Lung (tissue), 12 donors: ENCODE measurements around the gene C22orf31. TPM values are rescaled to one million over a fixed set of nuclear protein-coding genes. Genes with fewer than 3 reads are reported as not detected.

Source experiments
- ATAC-seq: fragments of 200-7000 bp; cut with Tn5 transposase; one replicate; pipeline ENCODE4 v1.9.1; 2020; ENCODE audit warnings: moderate number of reproducible peaks; ENCODE audit not compliant: insufficient read depth, low FRiP score
- DNase-seq, 3 donors: peaks; one replicate each; pipeline ENCODE4 v3.0.0-alpha.2; 2013 to 2017
- H3K27ac ChIP-seq, 2 donors: one replicate each; pipeline ENCODE4 v1.5.1; 2013; ENCODE audit warnings: mild to moderate bottlenecking in 2 of 2, moderate library complexity in 2 of 2, control low read depth in 1 of 2, inconsistent platforms in 1 of 2, low read depth in 1 of 2, low read length in 1 of 2
- H3K27me3 ChIP-seq, 3 donors: one replicate each; pipeline ENCODE4 v1.5.1; 2013; ENCODE audit warnings: low read length in 2 of 3; ENCODE audit not compliant: control insufficient read depth in 3 of 3, insufficient read depth in 3 of 3
- H3K36me3 ChIP-seq, 4 donors: one replicate each; pipeline ENCODE4 v1.5.1; 2013; ENCODE audit warnings: low read length in 4 of 4, mild to moderate bottlenecking in 1 of 4, moderate library complexity in 1 of 4; ENCODE audit not compliant: control insufficient read depth in 4 of 4, insufficient read depth in 4 of 4
- H3K4me1 ChIP-seq, 5 donors: one replicate each; pipeline ENCODE4 v1.5.1; 2013; ENCODE audit warnings: low read length in 5 of 5, mild to moderate bottlenecking in 2 of 5, moderate library complexity in 1 of 5; ENCODE audit not compliant: control insufficient read depth in 5 of 5, insufficient read depth in 5 of 5
- H3K4me3 ChIP-seq: one replicate; pipeline ENCODE4 v1.5.1; 2013; ENCODE audit warnings: mild to moderate bottlenecking, control low read depth, moderate library complexity
- H3K9ac ChIP-seq, 2 donors: one replicate each; pipeline ENCODE4 v1.5.1; 2013; ENCODE audit warnings: low read length in 2 of 2, control low read depth in 1 of 2; ENCODE audit not compliant: insufficient read depth in 1 of 2
- H3K9me3 ChIP-seq, 4 donors: one replicate each; pipeline ENCODE4 v1.5.1; 2013; ENCODE audit warnings: low read length in 3 of 4, mild to moderate bottlenecking in 1 of 4, moderate library complexity in 1 of 4; ENCODE audit not compliant: control insufficient read depth in 4 of 4, insufficient read depth in 3 of 4
- WGBS, 2 donors: extraction: QIAGEN DNeasy Blood & Tissue Kit; methylation state at CpG; one replicate each; pipeline ENCODE4 v1.1.7; 2013; 5-methylcytosine and 5-hydroxymethylcytosine counted together
- polyA plus RNA-seq, 2 donors: library from polyadenylated mRNA; stranded (reverse); fragments of 200-250 nt; gene quantifications; one replicate each; pipeline ENCODE4 v1.2.1, GENCODE V29; 2013
- total RNA-seq, 2 donors: library from RNA; depleted of rRNA in 1 of 2; stranded (reverse); fragments of >200 nt in 1 of 2; gene quantifications; one replicate each; pipeline ENCODE4 v1.2.1, GENCODE V29; 2014 to 2021
- TF ChIP-seq, protein P1 (sequence below): IDR thresholded peaks from 2 replicates; pipeline ENCODE4 v1.5.1; 2012; ENCODE audit warnings: mild to moderate bottlenecking; ENCODE audit errors: control extremely low read depth, extremely low read depth
- donor health status: control.
- donor health status: control.
- donor health status: Bipolar disorder and iron deficiency.
- donor health status: healthy.
- donor health status: DM: yes; HTN: yes; CAD: no.

C22orf31 gene
- total and polyA plus RNA-seq, 4 donors = 0.07 to 0.30 TPM; not detected in 2

DNA sequence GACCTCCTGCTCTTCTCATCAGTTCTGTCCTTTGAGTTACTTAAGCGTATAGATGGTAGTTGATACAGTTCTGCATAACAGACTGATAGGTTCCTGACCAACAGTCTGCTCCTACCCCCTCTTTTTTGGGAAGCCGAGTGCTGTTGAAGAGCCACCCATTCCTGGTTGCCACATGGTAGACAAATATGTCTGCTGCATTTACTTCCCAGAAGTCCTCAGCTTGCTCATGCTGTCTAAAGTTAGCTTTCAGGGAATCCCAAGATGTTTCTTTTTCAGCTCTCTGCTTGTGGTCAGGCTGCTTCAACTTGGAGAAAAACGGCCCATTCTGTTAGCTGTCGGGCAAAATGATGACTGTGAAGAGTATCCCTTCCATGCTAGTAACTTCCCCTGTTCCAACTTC is 48.7 kb downstream of the C22orf31 start:
- DNase-seq (no peak), ATAC-seq (no peak)
- TF ChIP-seq, protein P1, sequence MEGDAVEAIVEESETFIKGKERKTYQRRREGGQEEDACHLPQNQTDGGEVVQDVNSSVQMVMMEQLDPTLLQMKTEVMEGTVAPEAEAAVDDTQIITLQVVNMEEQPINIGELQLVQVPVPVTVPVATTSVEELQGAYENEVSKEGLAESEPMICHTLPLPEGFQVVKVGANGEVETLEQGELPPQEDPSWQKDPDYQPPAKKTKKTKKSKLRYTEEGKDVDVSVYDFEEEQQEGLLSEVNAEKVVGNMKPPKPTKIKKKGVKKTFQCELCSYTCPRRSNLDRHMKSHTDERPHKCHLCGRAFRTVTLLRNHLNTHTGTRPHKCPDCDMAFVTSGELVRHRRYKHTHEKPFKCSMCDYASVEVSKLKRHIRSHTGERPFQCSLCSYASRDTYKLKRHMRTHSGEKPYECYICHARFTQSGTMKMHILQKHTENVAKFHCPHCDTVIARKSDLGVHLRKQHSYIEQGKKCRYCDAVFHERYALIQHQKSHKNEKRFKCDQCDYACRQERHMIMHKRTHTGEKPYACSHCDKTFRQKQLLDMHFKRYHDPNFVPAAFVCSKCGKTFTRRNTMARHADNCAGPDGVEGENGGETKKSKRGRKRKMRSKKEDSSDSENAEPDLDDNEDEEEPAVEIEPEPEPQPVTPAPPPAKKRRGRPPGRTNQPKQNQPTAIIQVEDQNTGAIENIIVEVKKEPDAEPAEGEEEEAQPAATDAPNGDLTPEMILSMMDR = no peak
- Histone ChIP-seq H3K4me1 (peaks cover 0 to 40% (median 10%) of the 10 kb centered on the region in 5 donors), H3K36me3 (peaks cover 0 to 2% (median 0%) of the 10 kb centered on the region in 4 donors), H3K4me3 (no peak overlapping the region), H3K27me3 (no peaks in the 10 kb centered on the region), H3K27ac (no peak overlapping the region), H3K9me3 (no peaks in the 10 kb centered on the region), H3K9ac (no peak overlapping the region)
- 86 to 91% methylated on average over 4 of the region's 4 CpGs for WGBS, 2 donors

DNA sequence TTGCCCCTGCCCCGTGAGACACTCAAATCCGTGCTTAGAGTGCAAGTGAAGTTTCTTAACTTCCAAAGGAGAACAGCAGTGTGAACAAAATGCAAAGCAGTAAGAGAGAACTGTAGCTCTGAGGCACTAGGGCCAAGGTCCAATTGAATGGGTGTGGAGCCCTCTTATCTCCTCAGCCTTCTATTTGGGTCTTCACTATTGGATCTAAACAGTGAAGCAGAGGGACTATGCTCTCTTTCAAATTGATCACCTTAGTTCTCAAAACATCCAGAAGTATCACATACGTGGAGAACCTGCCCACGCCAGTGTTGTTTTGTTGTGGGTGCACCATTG is 49.6 kb downstream of the C22orf31 start:
- no peak for ATAC-seq
- no peak for DNase-seq
- Histone ChIP-seq H3K9ac (no peak overlapping the region), H3K36me3 (peaks cover 0 to 2% (median 0%) of the 10 kb centered on the region in 4 donors), H3K27me3 (no peaks in the 10 kb centered on the region), H3K9me3 (no peaks in the 10 kb centered on the region), H3K4me1 (peaks cover 0 to 37% (median 10%) of the 10 kb centered on the region in 5 donors), H3K4me3 (no peak overlapping the region), H3K27ac (no peak overlapping the region)
- 80 to 95% methylated on average over 4 of the region's 4 CpGs for WGBS, 2 donors
- TF ChIP-seq, protein P1 = no peak

DNA sequence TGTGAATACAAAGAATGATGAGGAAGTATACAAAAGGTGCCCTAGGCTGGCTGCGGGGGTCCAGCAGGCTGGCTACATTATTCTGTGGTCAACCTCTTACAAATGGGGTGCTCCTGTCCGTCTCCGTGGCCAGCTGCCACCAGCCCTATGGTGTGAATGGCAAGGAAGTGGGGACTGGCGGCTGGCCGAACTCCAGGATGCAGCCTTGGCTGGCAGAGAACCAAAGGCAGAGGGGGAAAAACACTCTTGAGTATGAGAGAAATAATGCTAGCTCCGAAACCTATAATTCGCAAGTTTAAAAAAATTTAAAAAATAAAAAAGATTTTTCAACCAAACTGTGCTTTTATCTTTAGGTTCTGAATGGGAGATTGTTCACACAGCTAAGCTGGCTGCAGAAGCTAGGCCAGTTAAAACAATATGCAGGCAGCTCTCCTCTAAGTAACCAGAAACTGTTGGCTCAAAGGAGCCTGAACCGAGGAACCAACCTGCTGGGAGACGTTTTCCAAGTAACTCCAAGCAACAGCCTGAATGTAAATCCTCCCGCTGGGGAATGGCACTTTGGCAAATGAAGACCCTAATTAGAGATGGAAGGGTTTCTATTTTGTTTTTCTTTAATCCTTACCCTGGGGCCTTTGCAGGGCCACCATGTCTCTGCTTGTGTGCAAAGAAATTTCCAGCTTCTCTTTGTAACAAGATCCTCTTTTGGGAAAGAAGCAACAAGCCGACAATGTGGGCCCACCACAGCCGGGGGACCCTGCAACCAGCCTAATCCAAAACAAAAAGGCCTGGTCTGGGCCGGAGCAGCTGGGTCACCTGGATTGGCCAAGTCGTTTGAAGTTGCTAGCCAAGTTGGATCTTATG is 50.2 kb downstream of the C22orf31 start:
- Histone ChIP-seq H3K4me1 (peaks cover 0 to 33% (median 10%) of the 10 kb centered on the region in 5 donors), H3K36me3 (peaks cover 0 to 2% (median 0%) of the 10 kb centered on the region in 4 donors), H3K9ac (no peak overlapping the region), H3K4me3 (no peak overlapping the region), H3K27me3 (no peaks in the 10 kb centered on the region), H3K9me3 (no peaks in the 10 kb centered on the region), H3K27ac (no peak overlapping the region)
- WGBS, 2 donors = 45 to 71% methylated on average over 14 of the region's 14 CpGs
- TF ChIP-seq, protein P1 = no peak
- DNase-seq = peak; percentile 74 to 79 (median 76)
- no peak for ATAC-seq
